ENCODE data around the gene FCRL2. TPM values are rescaled to one million over a fixed set of nuclear protein-coding genes. Genes with fewer than 3 reads are reported as not detected.

The FCRL2 gene
- total RNA-seq, 1 experiment from 2014 or later, result not detected

GRCh38 chr1:157753611-157754010 lies 23.3 kb downstream of the FCRL2 start:
- no peak overlapping the region for H3K27ac Mint-ChIP-seq
- no peak overlapping the region for H3K4me3 Mint-ChIP-seq
- peaks cover 3% of the 10 kb centered on the region; the same call in 1 of the 2 replicates for H3K9me3 Mint-ChIP-seq
- DNase-seq (ENCODE audit: low spot score) (no peak), ATAC-seq (peak; percentile 85)
- H3K4me1 Mint-ChIP-seq, result peaks cover 18% of the 10 kb centered on the region
- no peak for TF ChIP-seq ATF1 (CRISPR knock-in tag; IDR thresholded peaks at IDR 0.05)
- ChIA-PET CTCF (interaction anchor here (0.7 to 1.4 kb wide), 6 partner anchors 14 to 210 kb away, joined by 3 to 10 read pairs (median 4); no protein-coding TSS in a partner anchor), POLR2A (no interaction called here)
- H3K27me3 Mint-ChIP-seq (ENCODE audit: low read depth), result no peaks in the 10 kb centered on the region
- H3K36me3 Mint-ChIP-seq, result no peaks in the 10 kb centered on the region

- H3K4me1 Mint-ChIP-seq, result peaks cover 28% of the 10 kb centered on the region
- DNase-seq (ENCODE audit: low spot score), result no peak
- TF ChIP-seq NFE2L1 (CRISPR knock-in tag; IDR thresholded peaks at IDR 0.05), result no peak
- TF ChIP-seq RORB (CRISPR knock-in tag; IDR thresholded peaks at IDR 0.05), result no peak
- no peak for TF ChIP-seq NFATC4 (CRISPR knock-in tag; IDR thresholded peaks at IDR 0.05)
- TF ChIP-seq SOX15 (CRISPR knock-in tag; IDR thresholded peaks at IDR 0.05), result no peak
- TF ChIP-seq IRF1 (CRISPR knock-in tag; IDR thresholded peaks at IDR 0.05), result no peak
- no peak for TF ChIP-seq EMX1 (CRISPR knock-in tag; IDR thresholded peaks at IDR 0.05)
- no peak for TF ChIP-seq ZNF317 (CRISPR knock-in tag; IDR thresholded peaks at IDR 0.05; ENCODE audit: borderline replicate concordance, low read depth)
- no peak for TF ChIP-seq ZNF219 (CRISPR knock-in tag; IDR thresholded peaks at IDR 0.05; ENCODE audit: borderline replicate concordance)
- TF ChIP-seq TCF7 (CRISPR knock-in tag; IDR thresholded peaks at IDR 0.05; ENCODE audit: low read depth), result no peak
- TF ChIP-seq ZBTB43 (CRISPR knock-in tag; IDR thresholded peaks at IDR 0.05), result no peak
- no peak for TF ChIP-seq NFYB (CRISPR knock-in tag; conservative IDR thresholded peaks at IDR 0.05; ENCODE audit: low read depth)
- TF ChIP-seq JUN (CRISPR knock-in tag; IDR thresholded peaks at IDR 0.05), result no peak
- H3K27ac Mint-ChIP-seq, result no peak overlapping the region
- H3K36me3 Mint-ChIP-seq, result no peaks in the 10 kb centered on the region
- no peaks in the 10 kb centered on the region; the same call in 1 of the 2 replicates for H3K27me3 Mint-ChIP-seq (ENCODE audit: low read depth)
- no peak overlapping the region for H3K4me3 Mint-ChIP-seq
- H3K9me3 Mint-ChIP-seq, result no peaks in the 10 kb centered on the region
- ATAC-seq, result peak; percentile 66
- ChIA-PET POLR2A (no interaction called here), CTCF (interaction anchor here (1.0 to 2.8 kb wide), 5 partner anchors 11 to 171 kb away, joined by 3 to 19 read pairs (median 4); no protein-coding TSS in a partner anchor)
These were observed 25.6 kb downstream of the FCRL2 start for GRCh38 chr1:157751283-157751682.

GRCh38 chr1:157748262-157748817 lies 28.6 kb downstream of the FCRL2 start:
- ChIA-PET POLR2A (no interaction called here), CTCF (interaction anchor here (1.6 kb wide), 1 partner anchor 201 kb away, joined by 3 read pairs; no protein-coding TSS in a partner anchor)
- H3K4me1 Mint-ChIP-seq, result peaks cover 21% of the 10 kb centered on the region
- TF ChIP-seq ZMAT4 (CRISPR knock-in tag; IDR thresholded peaks at IDR 0.05), result no peak
- TF ChIP-seq STAT6 (CRISPR knock-in tag; conservative IDR thresholded peaks at IDR 0.05; ENCODE audit: low read depth), result no peak
- TF ChIP-seq ZNF138 (CRISPR knock-in tag; conservative IDR thresholded peaks at IDR 0.05), result no peak
- no peak for TF ChIP-seq KAT7 (CRISPR knock-in tag; IDR thresholded peaks at IDR 0.05; ENCODE audit: borderline replicate concordance)
- TF ChIP-seq SP1 (CRISPR knock-in tag; conservative IDR thresholded peaks at IDR 0.05), result no peak
- no peak for TF ChIP-seq E2F4 (CRISPR knock-in tag; IDR thresholded peaks at IDR 0.05; ENCODE audit: borderline replicate concordance, low read depth)
- no peak for TF ChIP-seq ZNF512 (CRISPR knock-in tag; IDR thresholded peaks at IDR 0.05; ENCODE audit: borderline replicate concordance)
- no peak for TF ChIP-seq ZBTB43 (CRISPR knock-in tag; IDR thresholded peaks at IDR 0.05)
- no peak for TF ChIP-seq ZBTB21 (CRISPR knock-in tag; IDR thresholded peaks at IDR 0.05; ENCODE audit: borderline replicate concordance)
- no peak for TF ChIP-seq NFYB (CRISPR knock-in tag; conservative IDR thresholded peaks at IDR 0.05; ENCODE audit: low read depth)
- no peak for TF ChIP-seq PRRX2 (CRISPR knock-in tag; IDR thresholded peaks at IDR 0.05)

More at GRCh38 chr1:157748262-157748817, 28.6 kb downstream of the FCRL2 start:
- H3K36me3 Mint-ChIP-seq, result no peaks in the 10 kb centered on the region
- ATAC-seq (no peak), DNase-seq (ENCODE audit: low spot score) (no peak)
- no peaks in the 10 kb centered on the region; the same call in 1 of the 2 replicates for H3K27me3 Mint-ChIP-seq (ENCODE audit: low read depth)
- no peak overlapping the region for H3K27ac Mint-ChIP-seq
- H3K9me3 Mint-ChIP-seq, result no peaks in the 10 kb centered on the region
- H3K4me3 Mint-ChIP-seq, result no peak overlapping the region
